ES-I3 (cell line): ENCODE results near the gene AMN1.

Experiments used
- H3K36me3 ChIP-seq: 2 replicates; pipeline ENCODE4 v1.6.1; 2013; ENCODE audit warnings: mild to moderate bottlenecking, low read length, control low read depth, moderate library complexity; ENCODE audit not compliant: insufficient read depth
- H3K4me1 ChIP-seq: 2 replicates; pipeline ENCODE4 v1.6.1; 2013; ENCODE audit warnings: mild to moderate bottlenecking, control low read depth, low read length; ENCODE audit not compliant: insufficient read depth
- H3K9ac ChIP-seq: 2 replicates; pipeline ENCODE4 v1.6.1; 2013; ENCODE audit warnings: low read depth, mild to moderate bottlenecking, low read length, moderate library complexity
- H3K9me3 ChIP-seq: 2 replicates; pipeline ENCODE4 v1.6.1; 2013; ENCODE audit warnings: mild to moderate bottlenecking, low read length, moderate library complexity; ENCODE audit not compliant: control insufficient read depth, insufficient read depth

The AMN1 gene

GRCh38 chr12:31647086-31647491 is 81.7 kb downstream of the AMN1 start:
- Histone ChIP-seq H3K36me3 (no peaks in the 10 kb centered on the region), H3K4me1 (no peaks in the 10 kb centered on the region; the same call in 1 of the 2 replicates), H3K9ac (no peak overlapping the region), H3K9me3 (no peaks in the 10 kb centered on the region)

GRCh38 chr12:31645924-31646323 is 82.9 kb downstream of the AMN1 start:
- H3K4me1 ChIP-seq, result no peaks in the 10 kb centered on the region; the same call in 1 of the 2 replicates
- H3K9me3 ChIP-seq, result no peaks in the 10 kb centered on the region
- H3K9ac ChIP-seq, result no peak overlapping the region
- H3K36me3 ChIP-seq, result no peaks in the 10 kb centered on the region

- no peaks in the 10 kb centered on the region; the same call in 1 of the 2 replicates for H3K4me1 ChIP-seq
- no peak overlapping the region for H3K9ac ChIP-seq
- H3K9me3 ChIP-seq, result no peaks in the 10 kb centered on the region
- no peaks in the 10 kb centered on the region for H3K36me3 ChIP-seq
Measured at GRCh38 chr12:31644536-31644935, 84.3 kb downstream of the AMN1 start.

GRCh38 chr12:31641509-31642090 is 87.2 kb downstream of the AMN1 start:
- no peaks in the 10 kb centered on the region for H3K36me3 ChIP-seq
- H3K9me3 ChIP-seq, result no peaks in the 10 kb centered on the region
- no peaks in the 10 kb centered on the region for H3K4me1 ChIP-seq
- H3K9ac ChIP-seq, result no peak overlapping the region

GRCh38 chr12:31634620-31635019 is 94.2 kb downstream of the AMN1 start:
- no peaks in the 10 kb centered on the region for H3K4me1 ChIP-seq
- H3K9ac ChIP-seq, result no peak overlapping the region
- no peaks in the 10 kb centered on the region for H3K36me3 ChIP-seq
- H3K9me3 ChIP-seq, result no peaks in the 10 kb centered on the region

- H3K9me3 ChIP-seq, result no peaks in the 10 kb centered on the region
- no peaks in the 10 kb centered on the region for H3K36me3 ChIP-seq
- H3K4me1 ChIP-seq, result no peaks in the 10 kb centered on the region
- H3K9ac ChIP-seq, result no peak overlapping the region
Measured at GRCh38 chr12:31633464-31633863, 95.4 kb downstream of the AMN1 start.

- H3K36me3 ChIP-seq, result no peaks in the 10 kb centered on the region
- no peaks in the 10 kb centered on the region for H3K9me3 ChIP-seq
- H3K4me1 ChIP-seq, result no peaks in the 10 kb centered on the region
- no peak overlapping the region for H3K9ac ChIP-seq
Measured at GRCh38 chr12:31631809-31632208, 97.0 kb downstream of the AMN1 start.

GRCh38 chr12:31631023-31631724 is 97.6 kb downstream of the AMN1 start:
- no peaks in the 10 kb centered on the region for H3K4me1 ChIP-seq
- no peaks in the 10 kb centered on the region for H3K9me3 ChIP-seq
- H3K36me3 ChIP-seq, result no peaks in the 10 kb centered on the region
- H3K9ac ChIP-seq, result no peak overlapping the region

- Histone ChIP-seq H3K36me3 (no peaks in the 10 kb centered on the region), H3K9me3 (no peaks in the 10 kb centered on the region), H3K9ac (no peak overlapping the region), H3K4me1 (no peaks in the 10 kb centered on the region)
Measured at GRCh38 chr12:31629756-31630732, 98.8 kb downstream of the AMN1 start.

- H3K4me1 ChIP-seq, result no peaks in the 10 kb centered on the region
- no peaks in the 10 kb centered on the region for H3K9me3 ChIP-seq
- no peak overlapping the region for H3K9ac ChIP-seq
- H3K36me3 ChIP-seq, result no peaks in the 10 kb centered on the region
Measured at GRCh38 chr12:31627456-31628054, 101.3 kb downstream of the AMN1 start.

GRCh38 chr12:31626270-31626995 is 102.4 kb downstream of the AMN1 start:
- Histone ChIP-seq H3K4me1 (no peaks in the 10 kb centered on the region; the same call in 1 of the 2 replicates), H3K36me3 (no peaks in the 10 kb centered on the region)

GRCh38 chr12:31622038-31622437 is 106.8 kb downstream of the AMN1 start:
- Histone ChIP-seq H3K36me3 (no peaks in the 10 kb centered on the region; the same call in 1 of the 2 replicates), H3K9me3 (no peaks in the 10 kb centered on the region), H3K4me1 (no peaks in the 10 kb centered on the region; the same call in 1 of the 2 replicates), H3K9ac (no peak overlapping the region)

More at GRCh38 chr12:31626270-31626995, 102.4 kb downstream of the AMN1 start:
- Histone ChIP-seq H3K9me3 (no peaks in the 10 kb centered on the region), H3K9ac (no peak overlapping the region)
